GM18868 (cell line): ENCODE measurements around the gene FAIM2.

ENCODE experiments used
- ATAC-seq: cut with Tn5 transposase; IDR thresholded peaks from one replicate; pipeline ENCODE4 v1.9.1; 2021; ENCODE audit warnings: mild to moderate bottlenecking, moderate library complexity; ENCODE audit not compliant: unreplicated experiment

The FAIM2 gene

DNA sequence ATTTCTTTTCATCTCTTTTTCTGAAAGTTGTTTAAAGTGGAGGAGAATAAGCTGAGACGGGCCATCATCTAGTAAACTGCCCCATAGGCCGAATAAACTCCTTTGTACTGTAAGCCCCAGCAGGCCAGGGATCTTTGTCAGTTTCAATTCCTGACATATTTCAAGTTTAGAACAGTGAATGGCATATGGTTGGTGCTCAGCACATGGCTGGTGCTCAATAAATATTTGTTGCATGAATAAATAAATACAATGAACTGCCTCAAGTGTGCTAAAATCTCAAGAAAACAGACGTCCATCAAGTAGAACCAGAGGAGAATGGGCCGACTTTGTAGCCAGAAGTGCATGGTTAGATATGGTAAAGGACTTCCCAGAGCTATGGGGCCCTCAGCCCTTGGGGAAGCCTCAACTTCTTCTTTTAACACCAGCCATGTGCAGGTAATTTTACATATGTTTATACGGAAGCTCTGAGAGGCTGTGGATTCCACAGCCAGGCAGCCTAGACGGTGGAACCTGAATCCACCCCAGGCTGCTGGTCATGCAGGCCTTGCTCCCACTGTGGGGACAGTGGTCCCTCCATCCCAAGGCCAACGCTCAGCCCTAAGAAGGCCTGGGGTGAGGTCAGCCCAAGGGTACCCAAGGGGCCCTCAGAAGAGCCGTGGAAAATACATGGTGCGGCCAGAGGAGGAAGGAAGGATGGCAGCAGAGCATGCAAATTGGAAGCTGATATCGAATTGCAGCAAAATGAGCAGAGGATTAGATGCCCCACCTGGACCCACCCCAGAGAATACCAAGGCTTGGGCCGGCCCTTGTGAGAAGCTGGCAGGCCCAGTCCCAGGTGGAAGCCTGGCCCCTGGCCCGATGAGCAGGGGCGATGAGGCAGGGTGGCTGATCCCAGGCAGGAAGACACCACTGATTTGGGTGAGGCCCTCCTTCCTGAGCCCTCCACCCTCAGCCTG lies 38.1 kb upstream of the FAIM2 start:
- no peak for ATAC-seq

DNA sequence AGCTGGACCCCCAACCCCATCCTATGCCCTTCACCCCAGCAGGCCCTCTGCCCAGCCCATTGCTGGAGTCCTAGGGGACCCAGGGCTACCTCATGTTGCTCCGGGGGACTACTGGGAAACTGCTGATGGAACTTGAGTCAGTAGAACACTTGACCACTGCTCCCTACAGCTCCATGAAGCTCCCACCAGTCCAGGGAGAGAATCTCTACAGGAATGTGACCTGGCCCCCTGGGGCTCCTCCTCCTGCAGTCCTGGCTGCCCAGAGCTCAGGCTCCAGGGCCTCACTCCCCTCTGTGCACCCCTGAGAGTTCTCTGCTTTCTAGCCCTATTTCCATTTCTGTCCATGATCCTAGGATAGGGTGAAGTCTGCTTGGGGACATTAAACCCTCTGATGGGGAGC lies 36.0 kb upstream of the FAIM2 start:
- no peak for ATAC-seq

DNA sequence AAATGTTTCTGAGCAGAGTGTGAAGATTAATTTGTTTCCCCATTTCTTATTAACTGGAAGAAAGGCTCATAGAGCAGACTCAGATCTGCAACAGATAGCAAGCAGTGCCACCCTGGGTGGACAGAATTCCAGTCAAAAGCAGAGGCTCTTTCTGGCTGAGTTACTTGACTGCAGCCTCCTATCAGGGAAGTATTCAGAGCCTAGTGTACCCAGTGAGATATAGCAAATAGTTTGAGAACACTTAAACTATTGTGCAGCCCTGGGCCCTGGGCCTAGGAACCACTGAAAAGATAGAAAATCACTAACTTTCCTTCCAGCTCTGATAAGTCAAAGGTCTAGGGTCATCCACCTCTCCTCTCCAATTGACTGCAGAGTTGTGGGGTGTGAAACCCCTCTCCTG lies 35.6 kb upstream of the FAIM2 start:
- ATAC-seq, result no peak

DNA sequence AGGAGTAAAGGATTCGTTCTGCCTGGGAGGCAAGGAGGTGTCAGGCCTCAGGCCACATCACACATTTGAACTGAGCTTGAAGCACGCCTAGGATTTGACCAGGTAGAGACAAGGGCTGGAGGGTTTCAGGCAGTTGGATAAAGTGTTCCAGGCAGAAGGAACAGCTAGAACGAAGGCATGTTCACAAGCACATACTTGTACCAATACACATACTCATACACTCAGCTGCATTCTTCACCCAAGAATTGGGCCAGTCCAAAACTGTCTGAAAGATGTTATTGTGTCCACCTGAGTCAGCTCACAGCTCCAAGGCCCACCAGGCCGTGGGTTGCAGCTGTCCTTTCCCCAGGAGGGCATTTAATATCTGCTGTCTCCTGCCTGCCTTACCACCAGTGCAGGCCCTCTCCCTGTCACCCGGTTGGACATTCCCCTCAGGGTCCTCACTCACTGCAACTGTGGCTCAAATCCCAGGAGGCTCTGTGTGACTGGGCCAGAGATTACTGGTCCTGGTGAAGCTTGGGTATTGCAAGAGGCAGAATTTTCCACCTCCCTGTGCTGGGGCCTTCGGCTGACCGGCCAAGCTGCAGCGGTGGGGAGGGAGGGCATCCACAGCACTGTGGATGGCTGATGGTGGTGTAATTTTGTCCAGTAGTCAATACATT lies 34.1 kb upstream of the FAIM2 start:
- ATAC-seq, result no peak

DNA sequence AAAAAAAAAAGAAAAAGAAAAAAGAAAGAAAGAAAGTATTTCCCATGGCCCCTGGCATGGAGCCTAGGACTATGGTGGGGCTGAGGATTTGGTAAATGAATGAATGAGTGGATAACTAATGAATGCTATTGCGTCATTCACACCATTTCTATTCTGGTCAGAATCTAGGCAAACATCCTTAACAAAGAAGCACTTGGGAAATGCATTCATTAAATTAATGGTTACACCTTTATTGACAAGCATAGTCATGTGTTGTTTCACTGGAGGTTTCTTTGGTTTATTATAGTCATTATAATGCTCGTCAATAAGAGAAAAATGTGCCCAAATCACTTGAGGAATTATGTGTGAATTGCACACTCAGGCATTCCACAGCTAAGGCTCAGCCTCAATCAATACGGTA lies 33.2 kb upstream of the FAIM2 start:
- ATAC-seq, result no peak

DNA sequence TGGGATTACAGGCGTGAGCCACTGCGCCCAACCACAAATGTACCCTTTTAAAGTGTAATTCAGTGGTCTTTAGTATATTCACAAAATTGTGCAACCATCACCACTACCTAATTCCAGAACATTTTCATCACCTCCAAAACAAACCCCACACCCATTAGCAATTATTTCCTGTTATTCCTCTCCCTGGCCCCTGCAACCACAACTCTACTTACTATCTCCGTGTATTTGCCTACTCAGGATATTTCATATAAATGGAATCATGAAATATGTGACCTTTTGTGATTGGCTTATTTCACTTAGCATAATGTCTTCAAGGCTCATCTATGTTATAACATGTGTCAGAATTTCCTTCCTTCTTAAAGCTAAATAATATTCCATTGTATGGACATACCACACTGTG lies 30.8 kb upstream of the FAIM2 start:
- ATAC-seq, result no peak

DNA sequence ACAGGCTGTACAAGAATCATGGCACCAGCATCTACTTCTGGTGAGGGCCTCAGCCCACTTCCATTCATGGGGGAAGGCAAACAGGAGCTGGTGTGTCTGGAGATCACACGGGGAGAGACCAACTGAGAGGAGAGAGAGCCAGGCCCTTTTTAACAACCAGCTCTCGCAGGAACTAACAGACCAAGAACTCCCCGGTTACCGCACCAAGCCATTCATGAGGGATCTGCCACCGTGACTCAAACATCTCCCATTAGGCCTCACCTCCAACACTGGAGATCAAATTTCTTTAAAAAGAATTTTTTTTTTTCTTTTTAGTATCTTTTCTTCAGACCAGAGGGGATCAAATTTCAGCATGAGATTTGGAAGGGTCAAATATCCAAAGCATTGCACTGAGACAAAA lies 30.1 kb upstream of the FAIM2 start:
- no peak for ATAC-seq

DNA sequence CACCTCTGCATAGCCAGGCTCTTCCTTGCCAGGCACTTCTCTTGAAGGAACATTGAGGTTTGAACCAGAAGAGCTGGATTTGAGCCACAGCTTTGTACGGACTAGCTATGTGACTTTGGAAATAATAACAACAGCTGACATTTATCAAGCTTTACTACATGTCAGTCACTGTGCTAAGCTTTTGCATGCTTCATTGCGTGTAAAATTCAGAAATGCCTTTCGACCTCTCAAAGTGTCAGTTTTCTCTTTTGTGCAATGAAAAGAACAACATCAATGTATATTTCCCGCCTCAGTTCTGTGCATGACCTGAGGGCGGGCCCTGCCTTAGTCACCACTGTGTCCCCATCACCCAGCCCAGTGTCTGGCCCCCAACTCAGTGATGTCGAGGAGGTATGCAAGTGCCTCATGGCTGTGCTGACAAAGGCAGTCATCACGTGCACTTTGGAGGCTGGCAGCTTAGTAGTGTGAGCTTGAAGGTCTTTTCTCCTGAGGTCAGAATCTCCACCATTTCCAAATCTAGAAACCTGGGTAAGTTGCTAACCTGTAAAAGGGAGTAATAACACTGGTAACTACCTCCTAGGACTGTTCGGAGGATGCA lies 28.9 kb upstream of the FAIM2 start:
- ATAC-seq, result no peak

DNA sequence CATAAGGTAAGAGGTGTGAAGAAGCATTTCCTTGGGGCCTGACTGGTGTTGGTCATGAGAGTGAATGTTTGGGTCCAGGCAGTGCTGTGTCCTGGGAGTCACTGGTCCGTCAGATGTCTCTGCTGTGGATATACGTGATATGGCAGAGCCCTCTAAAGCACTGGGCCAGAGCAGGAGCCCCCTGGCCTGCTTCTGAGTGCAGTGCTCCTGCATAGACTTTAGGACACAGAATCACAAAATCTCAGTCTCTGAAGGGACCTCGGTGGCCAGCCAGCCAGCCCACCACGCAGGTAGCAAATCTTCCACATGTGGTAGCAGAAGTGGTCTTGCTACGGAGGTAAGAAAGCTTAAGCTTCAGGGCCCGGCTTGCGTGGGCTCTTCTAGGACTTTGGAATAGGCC lies 28.3 kb upstream of the FAIM2 start:
- no peak for ATAC-seq

DNA sequence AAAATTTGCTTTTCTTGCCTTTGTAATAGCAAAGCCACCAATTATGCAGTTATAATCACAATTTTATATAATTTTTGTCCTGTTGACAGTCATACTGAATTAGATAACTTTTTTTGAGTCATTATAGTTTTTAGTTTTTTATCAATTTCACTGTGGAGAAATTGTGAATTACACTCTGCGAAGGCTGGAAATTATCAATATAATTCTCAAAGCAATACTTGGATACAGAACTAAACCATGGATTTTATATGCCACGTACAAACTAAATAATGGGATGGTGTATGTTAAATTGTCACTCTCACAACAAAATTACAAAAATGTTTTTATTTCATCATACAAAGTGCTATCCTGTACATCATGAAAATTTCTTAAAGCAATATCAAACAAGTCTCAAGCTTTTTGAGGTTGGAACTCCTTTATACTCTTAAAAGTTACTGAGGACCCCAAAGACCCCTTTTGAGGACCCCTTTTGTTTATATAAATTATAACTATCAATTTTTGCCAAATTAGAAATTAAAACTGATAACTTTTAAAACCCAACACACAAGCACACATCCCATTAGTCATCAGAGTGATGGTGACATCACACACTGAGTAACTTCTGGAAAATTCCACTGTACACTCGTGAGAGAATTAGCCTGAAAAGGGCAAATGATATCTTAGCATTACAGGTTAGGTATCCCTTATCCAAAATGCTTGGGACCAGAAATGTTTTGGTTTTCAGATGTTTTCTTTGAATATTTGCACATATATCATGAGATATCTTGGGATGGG lies 27.0 kb upstream of the FAIM2 start:
- no peak for ATAC-seq

DNA sequence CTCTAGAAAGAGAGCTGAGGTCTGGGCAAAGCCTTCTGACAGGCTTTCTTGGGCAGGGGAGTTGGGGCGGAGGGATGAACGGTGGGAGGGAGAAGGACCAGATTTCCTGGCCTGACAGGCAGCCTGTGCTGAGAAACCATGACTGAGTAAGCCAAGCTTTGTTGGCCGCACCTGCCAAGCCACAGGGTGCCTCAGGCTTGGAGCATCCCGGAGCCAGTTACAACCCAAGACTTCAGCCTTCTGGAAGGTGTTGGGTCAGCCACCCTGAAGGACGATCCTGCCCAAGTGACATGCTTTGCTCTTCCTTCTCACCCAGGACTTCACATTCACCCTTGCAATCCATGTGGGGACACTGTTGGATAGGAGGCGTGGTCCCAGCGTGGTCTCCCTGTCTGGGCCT lies 25.9 kb upstream of the FAIM2 start:
- no peak for ATAC-seq

DNA sequence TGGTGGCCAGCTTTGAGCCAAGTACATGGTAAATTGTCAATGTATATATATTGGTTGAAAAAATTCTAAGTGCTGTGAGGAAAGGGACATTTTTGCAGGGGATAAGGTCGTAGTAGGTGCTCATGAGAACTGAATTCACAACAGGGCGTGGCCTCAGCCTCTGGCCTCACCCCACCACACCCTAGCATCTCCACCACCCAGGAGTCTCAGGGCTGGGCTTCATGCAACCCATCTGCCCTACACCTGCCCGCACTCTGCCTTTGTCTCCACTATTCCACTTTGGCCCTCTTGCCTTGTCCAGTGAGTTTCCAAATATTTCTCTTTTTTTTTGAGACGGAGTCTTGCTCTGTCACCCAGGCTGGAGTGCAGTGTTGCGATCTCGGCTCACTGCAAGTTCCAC lies 24.8 kb upstream of the FAIM2 start:
- no peak for ATAC-seq

DNA sequence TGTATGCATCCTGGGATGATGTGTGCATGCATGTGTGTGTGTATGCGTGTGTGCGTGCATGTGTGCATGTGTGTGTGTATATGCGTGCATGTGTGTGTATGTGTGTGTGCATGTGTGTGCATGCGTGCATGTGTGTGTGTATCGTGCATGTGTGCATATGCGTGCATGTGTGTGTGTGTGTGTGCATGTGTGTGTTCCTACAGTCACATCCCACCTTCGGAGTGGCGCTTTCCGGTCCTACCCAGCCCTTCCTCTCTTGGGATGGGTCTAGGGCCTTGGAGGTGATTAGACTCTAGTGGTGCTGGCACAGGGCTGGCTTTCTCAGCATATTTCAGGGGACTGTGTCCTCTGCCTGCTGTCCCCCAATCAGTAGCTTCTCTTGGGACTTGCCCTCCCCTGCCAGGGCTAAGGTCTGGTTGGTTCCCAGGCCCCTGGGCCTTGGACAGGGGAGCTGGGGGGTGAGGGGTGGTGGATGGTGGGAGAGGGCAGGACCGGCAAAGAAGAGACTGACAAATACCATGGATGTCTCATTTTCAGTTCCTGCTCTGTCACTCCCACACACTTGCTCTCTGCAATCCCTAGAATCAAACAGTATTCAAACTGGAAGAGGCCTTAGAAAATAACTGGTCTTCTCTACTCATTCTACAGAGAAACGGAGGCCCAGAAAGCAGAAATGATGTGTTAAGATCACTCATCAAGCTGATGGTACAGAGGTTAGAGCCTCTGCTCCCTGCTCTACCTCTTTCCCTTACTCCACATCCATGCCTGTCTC lies 21.9 kb upstream of the FAIM2 start:
- no peak for ATAC-seq

DNA sequence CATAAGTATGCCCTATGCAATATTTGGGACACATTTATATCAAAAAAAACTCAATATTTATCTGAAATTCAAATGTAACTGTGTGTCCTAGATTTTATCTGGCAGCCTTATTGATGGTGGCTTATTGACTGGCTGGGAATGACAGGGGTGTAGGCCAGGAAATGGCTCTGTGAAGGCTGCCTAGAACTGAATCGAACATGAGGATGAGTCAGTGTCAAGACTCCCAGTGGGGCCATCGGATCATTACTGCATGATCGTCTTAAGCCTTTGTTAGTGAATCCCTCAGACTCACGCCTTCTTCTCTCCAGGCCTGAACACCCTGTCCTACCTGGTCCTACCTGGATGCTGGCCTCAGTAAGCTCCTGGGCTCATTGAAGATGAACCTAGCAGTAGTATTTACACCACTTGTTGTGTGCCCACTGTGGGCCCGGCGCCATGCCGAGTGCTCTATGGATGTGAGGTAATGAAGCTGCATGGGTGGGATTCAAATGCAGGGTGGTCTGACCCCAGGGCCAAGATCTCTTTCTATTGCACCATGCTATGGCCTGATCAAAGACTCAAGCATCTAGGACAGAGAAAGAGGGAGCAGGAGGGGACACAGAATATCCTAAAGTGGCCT lies 21.0 kb upstream of the FAIM2 start:
- ATAC-seq, result no peak

DNA sequence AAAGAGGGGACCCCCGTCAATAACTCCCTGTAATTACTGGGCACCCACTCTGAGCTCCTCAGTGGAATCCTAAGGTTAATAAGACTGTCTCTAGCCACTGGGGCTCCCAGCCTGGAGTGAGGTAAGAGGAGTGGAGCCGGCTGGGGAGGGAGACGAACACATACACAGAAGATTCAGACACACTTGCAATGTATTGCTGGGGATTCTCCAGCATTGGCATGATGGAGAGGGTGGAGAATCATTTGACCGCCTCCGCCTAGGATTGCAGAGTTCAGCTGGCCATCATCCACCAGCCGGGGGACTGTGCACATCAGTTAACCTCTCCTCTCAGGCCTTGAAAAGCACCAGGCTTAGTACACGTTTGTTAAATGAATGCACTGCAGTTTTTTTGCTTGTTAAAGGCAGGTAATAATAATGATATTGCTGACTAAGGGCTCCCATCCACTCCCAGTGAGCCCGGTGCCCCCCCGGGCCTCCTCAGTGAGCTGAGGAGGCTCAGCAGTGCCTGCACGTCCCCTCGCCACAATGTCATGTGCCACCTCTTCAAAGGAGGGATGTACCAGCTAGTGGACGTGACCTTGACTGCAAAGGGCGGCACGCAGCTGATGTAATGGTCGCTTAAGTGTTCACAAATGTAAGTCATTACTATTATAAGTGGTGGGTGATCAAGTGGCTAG lies 20.3 kb upstream of the FAIM2 start:
- no peak for ATAC-seq

DNA sequence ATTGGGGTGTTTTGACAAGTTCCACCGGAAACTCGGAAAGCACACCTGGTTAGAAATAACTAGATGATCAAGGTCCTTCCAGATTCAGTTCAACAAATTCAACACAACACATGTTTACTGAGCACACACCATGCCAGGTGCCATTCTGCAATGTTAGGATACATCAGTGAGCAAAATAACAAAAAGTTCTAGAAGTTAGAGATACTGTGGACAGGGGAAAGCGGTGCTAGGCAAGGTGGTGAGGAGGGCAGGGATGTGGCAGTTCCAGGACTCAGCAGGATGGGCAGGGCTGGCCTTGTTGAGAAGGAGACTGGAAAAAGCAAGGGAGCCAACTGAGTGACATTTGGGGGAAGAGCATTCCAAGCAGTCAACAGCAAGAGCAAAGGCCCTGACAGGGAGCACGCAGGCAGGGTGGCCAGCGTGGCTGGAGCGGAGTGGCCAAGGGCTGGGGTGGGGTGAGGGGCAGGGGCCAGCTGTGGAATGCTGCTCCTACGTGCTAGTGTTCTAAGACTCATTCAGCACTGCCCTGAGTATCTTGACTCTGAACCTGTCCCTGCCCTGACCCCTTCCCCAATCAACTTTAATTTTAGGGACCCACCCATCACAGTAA lies 19.4 kb upstream of the FAIM2 start:
- no peak for ATAC-seq

DNA sequence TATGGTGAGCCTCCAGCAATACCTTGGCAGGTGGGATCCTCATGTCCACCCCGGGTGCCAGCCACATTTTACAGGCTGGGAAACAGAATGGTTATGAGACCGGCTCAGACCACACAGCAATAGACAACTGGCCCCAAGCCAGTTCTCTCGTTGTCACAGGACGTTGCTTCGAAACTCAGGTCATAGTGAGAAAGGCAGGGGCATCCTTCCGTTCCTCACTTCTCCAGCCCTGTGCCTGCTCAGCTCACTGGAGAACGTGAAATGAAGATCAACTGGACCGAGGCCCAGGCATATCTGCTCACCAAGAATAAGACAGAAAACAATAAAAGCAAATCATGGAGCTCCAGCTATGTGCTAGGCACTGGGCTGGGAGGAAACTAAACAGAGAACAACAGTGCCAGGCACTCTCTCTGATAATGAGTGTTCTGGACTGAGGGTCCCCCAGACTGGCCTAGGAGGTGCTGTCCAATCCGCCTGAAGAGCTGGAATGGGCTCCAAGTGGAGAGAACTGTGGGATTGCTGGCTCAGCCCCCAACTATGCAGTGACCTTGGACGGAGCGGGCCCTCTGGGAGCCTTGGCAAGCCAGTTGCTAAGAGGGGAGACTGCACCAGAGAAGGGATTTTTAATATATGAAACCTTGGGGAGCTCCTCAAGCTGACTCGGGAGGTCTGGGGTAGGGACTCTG lies 18.8 kb upstream of the FAIM2 start:
- ATAC-seq, result no peak

DNA sequence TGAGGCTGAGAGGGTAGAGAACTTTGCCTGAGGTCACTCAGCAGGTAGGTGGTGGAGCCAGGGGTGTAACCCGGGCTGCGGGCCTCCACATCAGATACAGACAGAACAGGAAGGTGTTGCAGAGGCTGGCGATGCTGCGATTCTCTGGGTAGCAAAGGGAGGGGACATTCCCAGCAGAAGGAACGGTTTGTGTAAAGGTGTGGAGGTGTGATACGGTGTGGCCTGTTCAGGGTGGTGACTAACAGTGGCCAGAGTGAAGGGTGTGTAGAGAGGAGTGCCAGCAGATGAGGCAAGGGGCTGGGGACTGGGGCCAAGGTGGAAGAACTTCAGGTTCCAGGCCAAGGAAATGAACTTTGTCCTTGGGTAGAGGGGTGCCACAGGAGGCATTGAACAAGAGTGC lies 18.2 kb upstream of the FAIM2 start:
- no peak for ATAC-seq

DNA sequence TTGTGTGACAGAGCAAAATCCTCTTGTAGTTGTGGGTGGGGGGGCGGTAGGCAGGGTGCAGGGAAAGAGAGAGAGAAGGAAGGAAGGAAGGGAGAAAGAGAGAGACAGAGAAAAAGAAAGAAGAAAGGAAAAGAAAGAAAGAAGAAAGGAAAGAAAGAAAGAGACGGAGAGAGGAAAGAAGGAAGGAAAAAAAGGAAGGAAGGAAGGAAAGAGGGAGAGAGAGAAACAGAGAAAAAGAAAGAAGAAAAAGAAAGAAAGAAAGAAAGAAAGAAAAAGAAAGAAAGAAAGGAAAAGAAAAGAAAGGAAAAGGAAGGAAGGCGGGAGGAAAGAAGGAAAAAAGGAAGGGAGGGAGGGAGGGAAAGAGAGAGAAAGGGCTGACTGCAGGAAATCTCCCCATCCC lies 17.6 kb upstream of the FAIM2 start:
- no peak for ATAC-seq
